Glomerular visceral epithelial cell (primary cell): ENCODE data around the gene PACC1.

Experiments
- DNase-seq: peaks from one replicate; pipeline ENCODE4 v3.0.0-alpha.2; 2016; ENCODE audit errors: extremely low spot score

PACC1 gene

GRCh38 chr1:212437179-212437798 lies 22.6 kb upstream of the PACC1 start:
- DNase-seq, result no peak

- no peak for DNase-seq
Measured at GRCh38 chr1:212434992-212435391, 20.3 kb upstream of the PACC1 start.

- no peak for DNase-seq
Measured at GRCh38 chr1:212433577-212434462, 19.1 kb upstream of the PACC1 start.

- DNase-seq, result peak; percentile 87
Measured at GRCh38 chr1:212432661-212433576, 18.2 kb upstream of the PACC1 start, which contains the start of gene NENF. Gene NENF (plus strand): TSS chr1:212432920. CDS start chr1:212432944, 24 bp downstream.

GRCh38 chr1:212432272-212432660 lies 17.6 kb upstream of the PACC1 start:
- no peak for DNase-seq

- no peak for DNase-seq
Measured at GRCh38 chr1:212431644-212432043, 17.0 kb upstream of the PACC1 start.

GRCh38 chr1:212430955-212431394 lies 16.3 kb upstream of the PACC1 start:
- DNase-seq, result no peak

- no peak for DNase-seq
Measured at GRCh38 chr1:212430416-212430815, 15.7 kb upstream of the PACC1 start.

- no peak for DNase-seq
Measured at GRCh38 chr1:212428496-212428895, 13.8 kb upstream of the PACC1 start.

- DNase-seq, result no peak
Measured at GRCh38 chr1:212423879-212424278, 9.2 kb upstream of the PACC1 start.

GRCh38 chr1:212421165-212421564 lies 6.5 kb upstream of the PACC1 start:
- no peak for DNase-seq

- no peak for DNase-seq
Measured at GRCh38 chr1:212415107-212415841, 588 bp upstream of the PACC1 start.

GRCh38 chr1:212413902-212414327 lies 771 bp downstream of the PACC1 start:
- no peak for DNase-seq

- no peak for DNase-seq
Measured at GRCh38 chr1:212412374-212412773, 2.3 kb downstream of the PACC1 start.

- DNase-seq, result no peak
Measured at GRCh38 chr1:212410231-212410820, 4.4 kb downstream of the PACC1 start.

GRCh38 chr1:212402666-212403321 lies 11.9 kb downstream of the PACC1 start:
- DNase-seq, result no peak

- DNase-seq, result no peak
Measured at GRCh38 chr1:212401838-212402582, 12.7 kb downstream of the PACC1 start.

GRCh38 chr1:212401042-212401441 lies 13.6 kb downstream of the PACC1 start:
- no peak for DNase-seq

GRCh38 chr1:212397171-212397570 lies 17.5 kb downstream of the PACC1 start:
- DNase-seq, result no peak

GRCh38 chr1:212396638-212397037 lies 18.0 kb downstream of the PACC1 start:
- no peak for DNase-seq
